Inferior parietal cortex (tissue), 1 donor: ENCODE data around the gene APC.

Experiments
- DNase-seq: peaks from one replicate; pipeline ENCODE4 v3.0.0-alpha.2; 2016; ENCODE audit errors: extremely low spot score

The APC gene

DNA sequence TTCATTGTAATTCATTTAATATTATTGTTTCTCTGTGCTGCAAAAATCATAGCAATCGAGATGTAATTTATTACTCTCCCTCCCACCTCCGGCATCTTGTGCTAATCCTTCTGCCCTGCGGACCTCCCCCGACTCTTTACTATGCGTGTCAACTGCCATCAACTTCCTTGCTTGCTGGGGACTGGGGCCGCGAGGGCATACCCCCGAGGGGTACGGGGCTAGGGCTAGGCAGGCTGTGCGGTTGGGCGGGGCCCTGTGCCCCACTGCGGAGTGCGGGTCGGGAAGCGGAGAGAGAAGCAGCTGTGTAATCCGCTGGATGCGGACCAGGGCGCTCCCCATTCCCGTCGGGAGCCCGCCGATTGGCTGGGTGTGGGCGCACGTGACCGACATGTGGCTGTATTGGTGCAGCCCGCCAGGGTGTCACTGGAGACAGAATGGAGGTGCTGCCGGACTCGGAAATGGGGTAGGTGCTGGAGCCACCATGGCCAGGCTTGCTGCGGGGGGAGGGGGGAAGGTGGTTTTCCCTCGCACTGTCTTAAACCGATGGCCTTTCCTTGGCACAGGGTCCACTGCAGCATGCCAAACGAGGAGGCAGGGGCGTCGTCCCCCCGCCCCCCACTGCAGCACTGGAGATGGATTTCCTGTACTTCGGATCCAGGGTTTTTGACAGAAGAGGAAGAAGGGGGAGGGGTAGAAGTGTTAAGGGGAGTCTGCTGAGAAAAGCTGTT, at the start of gene APC:
Gene APC (plus strand): TSS at position 423 of the 728 bp plus-strand sequence. CDS start 17,006 bp downstream, outside the sequence.
- DNase-seq, result peak; percentile 96

DNA sequence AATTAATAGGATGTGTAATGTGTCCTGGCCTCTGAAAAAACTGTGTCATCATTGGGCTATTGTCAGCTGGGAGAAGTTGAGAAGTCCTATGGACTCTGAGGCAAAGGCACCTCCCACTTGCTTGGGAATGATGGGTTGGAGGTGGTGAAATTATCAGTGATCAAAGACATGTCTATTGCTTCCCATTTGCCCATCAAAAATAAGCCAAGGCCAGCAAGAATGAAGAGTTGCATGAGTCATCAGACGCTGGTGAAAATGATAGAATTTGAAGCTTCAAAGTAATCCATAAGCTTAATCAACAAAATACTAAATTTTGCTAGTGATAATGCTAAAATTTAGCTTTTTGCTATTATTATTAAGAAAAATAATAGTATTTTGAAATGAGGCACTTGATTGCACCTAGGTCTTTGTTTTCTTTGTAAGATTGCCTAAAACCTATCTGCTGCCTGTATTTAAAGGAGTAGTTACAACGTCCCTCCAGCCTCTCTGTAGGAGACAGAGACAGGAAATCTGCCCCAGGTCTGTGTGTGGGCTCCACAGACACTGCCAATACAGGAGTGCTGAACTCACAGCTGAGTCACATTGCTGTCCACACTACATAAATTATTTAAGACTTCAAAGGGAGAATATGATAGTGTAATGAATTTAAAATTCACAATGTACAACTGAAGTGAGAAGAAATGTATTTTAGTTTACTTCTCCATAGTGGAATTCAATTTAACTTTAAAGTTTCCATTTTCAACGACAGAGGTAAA, 48.4 kb upstream of the APC start:
- no peak for DNase-seq

DNA sequence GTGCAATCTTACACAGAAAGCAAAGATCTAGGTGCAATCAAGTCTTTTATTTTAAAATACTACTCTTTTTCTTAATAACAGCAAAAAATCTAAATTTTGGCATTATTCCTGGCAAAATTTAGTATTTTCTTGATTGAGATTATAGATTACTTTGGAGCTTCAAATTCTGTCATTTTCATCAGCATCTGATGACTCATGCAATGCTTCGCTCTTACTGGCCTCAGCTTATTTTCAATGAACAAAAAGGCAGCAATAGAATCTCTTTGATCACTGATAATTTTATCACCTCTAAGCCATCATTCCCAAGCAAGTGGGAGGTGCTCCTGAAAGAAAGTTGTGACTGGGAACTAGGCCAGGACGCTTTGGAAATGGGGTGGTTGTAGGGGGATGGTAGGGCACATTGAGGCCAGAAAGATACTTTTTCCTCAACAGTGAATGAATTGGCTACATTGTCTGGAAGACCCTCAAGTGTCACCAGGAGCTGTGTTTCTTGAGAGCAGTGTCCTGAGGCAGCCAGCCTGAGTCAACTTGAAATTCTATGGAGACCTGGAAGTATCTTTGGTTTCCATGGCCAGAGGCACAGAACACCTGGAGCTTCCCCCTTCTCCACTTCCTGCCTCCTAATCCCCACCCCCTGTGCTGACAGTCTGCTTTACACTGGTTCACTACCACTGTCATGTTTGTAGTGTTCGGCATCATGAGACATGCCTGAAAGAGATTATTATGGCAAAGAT, 46.9 kb upstream of the APC start:
- no peak for DNase-seq

DNA sequence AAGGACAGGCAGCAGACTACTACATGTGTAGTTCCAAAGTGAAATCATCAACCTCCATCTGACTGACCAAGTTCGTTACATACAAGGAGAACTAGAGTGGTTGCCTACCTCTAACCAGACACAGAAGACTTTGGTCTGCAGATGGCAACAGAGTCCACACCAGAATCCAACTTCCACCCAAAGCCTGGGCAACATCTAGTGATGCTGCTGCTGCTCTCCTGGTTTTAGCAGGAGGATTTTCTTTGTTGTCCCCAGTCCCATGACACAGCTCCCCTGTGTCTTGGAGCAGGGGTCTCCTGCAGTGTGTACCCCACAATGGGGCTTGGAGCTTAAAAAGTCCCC, 46.4 kb upstream of the APC start:
- DNase-seq, result no peak

DNA sequence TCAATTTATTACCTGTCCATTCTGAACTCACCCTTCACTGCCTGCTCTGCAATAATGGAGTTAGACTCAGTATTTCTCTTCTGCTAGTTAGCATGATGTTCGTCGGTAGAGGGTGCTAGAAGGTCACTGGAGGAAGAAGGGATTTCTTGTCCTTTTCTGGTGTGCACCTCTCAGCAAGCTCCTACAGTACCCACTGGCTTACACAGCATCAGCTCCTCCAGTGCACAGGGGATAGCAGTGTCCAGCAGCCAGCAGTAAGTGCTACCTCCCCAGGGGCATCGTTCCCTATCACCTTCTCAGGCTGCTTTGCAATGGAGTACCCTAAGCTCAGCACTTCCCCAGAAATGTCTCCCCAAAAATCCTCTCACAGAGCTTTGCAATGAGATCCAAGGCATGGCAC, 45.9 kb upstream of the APC start:
- DNase-seq, result no peak

DNA sequence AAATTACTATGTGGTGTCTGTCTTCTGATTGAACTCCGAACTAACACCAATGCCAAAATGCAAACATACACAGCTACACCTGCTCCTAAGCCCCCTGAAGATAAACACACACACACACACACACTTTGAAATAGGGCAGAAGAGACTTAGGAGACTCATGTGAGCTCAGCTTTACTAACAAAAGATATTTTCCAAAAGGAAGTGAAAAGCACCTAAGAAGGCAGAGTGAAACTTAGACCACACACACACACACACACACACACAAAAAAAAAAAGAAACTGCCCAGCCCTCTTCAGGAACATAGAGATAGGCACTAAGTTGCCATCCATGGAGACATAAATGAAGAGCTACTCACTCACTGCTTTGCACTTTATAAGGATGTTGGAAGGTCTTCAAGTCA, 45.2 kb upstream of the APC start:
- DNase-seq, result no peak

DNA sequence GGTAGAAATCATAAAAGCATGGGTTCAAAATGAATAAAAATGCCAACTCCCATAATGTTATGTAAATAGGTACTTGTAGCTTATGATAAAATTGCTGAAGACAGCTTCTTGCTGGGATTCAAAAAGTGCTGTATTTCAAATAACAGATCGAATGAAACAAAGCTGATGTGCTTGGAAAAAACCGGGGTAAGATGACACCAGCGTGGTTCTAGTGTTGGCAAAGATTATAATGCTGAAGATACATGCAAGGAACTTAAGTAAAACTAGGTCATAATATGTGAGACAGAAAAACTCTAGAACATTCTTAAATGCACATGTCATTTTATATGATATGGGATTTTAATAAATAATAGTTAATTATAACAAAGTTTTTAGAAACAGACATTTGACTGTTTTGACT, 44.4 kb upstream of the APC start:
- DNase-seq, result no peak

DNA sequence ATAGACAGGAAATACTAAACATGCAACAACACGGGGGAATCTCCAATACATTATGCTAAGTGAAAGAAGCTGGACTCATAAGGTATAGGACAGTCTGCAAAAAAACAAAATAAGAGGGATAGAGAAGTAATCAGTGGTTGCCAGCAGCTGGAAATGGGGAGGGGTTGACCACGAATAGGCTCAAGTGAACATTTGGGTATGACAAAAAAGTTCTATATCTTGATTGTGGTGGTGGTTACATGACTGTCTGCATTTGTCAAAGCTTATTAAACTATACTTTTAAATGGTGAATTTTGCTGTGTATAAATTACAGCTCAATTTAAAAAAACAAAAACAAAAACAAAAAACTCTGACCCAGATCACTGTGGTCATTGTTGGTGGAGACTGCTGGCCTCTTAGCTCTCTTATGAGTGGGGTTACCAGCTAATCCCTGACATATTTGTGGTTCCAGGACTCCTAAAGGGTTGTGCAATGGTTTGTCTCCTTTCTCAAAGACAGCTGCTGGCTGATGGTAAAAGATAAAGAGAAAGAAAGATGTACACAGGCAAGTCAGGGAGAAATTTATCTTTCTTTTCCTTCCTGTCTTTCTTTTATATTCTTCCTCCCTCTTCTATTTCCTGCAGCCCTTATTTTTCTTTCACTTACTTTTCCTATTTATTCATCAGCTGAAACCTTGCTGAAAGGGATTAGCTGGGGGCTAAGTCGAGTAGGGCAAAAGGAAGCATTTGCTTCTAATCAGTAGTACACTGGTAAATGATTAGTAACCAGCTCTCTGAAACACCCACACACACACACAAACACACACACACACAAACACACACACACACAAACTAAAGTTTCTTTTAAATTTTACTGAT, 42.6 kb upstream of the APC start:
- DNase-seq, result no peak

DNA sequence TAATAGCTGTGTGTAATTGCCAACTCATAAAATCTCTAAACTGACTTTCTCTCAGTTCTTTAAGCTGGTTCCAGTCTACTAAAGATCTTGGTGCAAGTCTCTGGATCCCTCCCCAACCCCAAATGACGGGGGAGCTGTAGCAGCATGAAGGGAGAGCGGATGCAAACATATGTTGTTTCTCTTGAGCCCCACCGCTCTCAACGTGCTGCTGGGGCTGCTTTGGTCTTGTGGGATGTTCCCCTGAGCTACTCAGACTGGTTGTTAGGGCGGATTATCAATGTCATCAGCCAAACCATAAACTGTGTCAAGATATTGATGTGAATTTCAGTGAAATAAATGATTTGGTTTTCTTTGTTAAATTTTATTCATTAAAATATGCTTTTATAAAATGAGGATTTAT, 40.9 kb upstream of the APC start:
- no peak for DNase-seq

DNA sequence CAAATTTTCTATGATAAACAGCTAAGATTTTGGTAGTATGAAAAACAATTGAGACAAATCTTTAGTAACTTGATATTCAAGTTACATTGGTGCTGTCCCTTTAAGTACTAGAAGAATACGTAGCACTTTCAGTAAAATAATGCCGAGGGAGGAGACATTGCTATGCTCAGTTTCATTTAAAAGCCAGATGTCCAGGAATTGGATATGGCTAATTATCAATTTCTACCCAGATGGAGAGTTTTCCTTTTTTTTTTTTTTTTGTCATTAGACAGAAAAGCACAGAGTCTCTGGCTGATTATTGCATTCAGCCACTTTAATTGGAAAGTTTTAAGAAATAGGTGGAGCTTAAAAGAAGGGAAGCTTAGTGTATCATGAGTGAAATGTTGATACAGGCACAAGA, 40.4 kb upstream of the APC start:
- no peak for DNase-seq

DNA sequence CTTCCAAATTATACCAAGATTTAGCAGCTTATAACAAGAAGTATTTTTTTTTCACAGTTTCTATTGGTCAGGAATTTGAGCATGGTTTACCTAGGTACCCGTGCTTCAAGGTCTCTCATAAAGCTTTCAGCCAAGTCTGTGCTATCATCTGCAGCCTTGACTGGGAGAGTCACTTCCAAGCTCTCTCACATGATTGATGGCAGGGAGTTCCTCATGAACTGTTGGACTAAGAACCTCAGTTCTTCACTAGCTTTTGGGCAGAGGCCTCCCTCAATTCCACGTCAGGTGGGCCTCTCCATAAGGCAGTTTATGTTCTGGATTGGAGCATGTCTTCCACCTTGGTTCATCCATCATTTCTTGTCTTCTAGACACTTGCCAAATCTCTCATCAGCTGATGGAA, 39.9 kb upstream of the APC start:
- DNase-seq, result no peak

DNA sequence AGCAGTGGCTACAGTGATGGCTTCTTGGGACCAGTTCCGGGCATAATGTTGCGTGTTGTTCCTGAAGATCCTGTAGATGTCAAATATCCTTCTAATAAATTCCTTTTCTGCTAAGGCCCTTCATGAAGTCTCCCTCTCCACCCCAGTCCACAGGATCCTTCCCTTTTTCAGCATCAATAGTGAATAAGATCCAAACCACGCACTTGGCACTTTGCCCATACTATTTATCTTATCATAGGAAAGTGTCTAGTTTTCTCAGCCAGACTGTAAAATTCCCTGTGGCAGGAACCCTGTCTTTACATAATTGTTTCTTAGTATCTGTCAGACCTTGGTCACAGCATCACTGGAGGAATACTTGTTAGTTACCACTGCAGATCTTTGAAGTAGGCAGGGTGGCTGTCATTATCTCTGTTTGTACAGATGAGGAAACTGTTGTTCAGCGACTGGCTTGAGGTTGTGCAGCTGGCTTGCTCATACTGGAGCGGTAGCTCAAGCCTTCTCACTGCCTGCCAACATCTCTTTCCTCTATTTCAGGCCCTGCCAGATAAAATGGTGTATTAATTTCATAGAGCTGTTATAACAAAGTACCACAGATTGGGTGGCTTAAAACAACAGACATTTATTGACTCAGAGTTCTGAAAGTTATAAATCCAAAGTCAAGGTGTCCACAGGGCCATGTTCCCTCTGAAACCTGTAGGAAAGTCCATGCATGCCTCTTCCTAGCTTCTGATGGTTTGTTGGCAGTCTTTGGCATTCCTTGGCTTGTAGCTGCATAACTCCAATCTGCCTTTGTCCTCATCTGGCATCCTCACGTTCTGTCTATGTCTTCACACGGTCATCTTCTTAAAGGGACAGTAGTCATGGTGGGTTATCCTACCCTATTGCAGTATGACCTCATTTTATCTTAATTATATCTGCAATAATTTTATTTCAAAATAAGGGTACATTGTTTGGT, 33.5 kb upstream of the APC start:
- DNase-seq, result peak; percentile 38

DNA sequence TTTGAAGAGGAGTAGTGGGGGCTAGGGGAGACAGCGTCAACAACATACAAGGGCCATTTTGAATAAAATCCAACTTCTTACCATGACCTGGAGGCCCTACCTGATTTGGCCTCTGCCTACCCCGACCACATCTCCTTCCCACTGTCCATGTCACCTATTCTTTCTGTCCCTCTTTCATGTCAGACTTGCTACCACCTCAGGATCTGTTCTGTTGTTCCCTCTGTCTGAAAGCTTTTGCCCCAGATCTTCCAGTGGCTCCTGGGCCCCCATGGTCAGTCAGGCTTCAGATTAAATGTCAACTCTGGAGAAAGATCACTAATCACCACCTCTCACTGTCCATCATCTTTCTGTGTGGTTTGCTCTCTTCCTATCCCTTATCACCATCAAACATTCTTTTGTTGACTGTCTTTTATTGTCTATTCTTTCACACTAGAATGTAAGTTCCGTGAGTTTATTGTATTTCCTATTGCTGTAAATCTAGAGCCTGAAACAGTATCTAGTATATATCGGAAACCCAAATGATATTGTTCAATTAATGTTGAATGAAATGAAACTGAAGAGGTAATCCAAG, 31.2 kb upstream of the APC start:
- no peak for DNase-seq

DNA sequence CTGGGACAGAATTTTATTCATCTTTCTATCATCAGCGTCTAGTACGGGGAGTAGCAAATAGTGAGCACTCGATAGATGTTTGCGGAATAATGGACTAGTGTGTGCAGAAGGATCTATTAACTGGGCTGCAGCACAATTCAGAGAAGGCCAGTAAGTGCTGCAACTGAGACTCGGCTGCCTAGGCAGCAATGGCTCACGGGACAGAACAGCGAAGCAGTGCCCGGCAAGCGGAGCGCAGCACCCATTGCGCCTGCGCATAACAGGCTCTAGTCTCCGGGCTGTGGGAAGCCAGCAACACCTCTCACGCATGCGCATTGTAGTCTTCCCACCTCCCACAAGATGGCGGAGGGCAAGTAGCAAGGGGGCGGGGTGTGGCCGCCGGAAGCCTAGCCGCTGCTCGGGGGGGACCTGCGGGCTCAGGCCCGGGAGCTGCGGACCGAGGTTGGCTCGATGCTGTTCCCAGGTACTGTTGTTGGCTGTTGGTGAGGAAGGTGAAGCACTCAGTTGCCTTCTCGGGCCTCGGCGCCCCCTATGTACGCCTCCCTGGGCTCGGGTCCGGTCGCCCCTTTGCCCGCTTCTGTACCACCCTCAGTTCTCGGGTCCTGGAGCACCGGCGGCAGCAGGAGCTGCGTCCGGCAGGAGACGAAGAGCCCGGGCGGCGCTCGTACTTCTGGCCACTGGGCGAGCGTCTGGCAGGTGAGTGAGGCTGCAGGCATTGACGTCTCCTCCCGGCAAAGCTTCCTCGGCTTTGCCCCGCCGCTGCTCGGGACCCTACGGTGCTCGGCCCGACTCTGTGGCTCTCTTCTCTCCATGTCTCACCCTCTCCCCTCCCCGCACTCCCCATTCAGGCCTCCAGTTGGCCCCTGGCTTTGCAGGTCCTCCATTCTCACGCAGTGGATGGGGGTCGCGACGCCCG, 30.2 kb upstream of the APC start:
- DNase-seq, result peak; percentile 100

DNA sequence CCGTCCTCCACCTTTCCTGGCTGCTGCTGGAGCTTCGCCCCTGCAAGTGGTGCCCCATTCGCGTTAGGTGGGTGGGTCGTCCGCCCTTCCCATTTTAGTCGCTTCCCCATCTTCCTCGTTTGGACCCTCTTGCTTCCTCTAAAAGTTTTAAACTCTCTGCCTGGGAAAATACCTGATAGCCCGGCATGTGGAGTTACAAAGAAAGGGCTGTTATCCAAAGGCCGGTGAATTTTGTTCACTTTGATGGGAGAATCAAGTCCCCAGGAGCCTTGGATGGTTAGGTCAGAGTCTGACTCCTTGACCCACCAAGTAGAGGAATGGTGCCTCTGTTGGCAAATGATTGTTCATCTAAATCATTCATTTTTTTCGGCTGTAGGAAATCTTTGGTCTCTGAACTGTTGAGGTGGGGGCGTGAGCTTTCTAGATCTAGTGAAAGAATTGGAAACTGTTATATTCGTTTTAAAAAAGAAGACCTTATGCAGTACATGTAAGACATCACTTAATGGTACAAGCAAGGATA, 29.5 kb upstream of the APC start:
- DNase-seq, result no peak

DNA sequence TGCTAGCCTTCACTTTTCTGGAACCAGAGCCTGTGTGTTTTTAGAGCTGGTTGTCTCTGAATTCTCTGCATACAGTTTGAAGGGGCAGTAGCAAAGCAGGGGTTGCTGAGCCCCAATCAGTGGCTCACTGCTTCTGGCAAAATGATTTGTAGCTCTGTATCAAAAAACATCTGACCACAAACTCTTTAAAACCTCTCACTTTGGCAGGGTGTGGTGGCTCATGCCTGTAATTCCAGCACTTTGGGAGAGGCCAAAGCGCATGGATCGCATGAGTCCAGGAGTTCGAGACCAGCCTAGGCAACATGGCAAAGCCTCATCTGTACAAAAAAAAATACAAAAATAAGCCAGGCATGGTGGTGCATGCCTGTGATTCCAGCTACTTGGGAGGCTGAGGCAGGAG, 28.3 kb upstream of the APC start:
- no peak for DNase-seq

DNA sequence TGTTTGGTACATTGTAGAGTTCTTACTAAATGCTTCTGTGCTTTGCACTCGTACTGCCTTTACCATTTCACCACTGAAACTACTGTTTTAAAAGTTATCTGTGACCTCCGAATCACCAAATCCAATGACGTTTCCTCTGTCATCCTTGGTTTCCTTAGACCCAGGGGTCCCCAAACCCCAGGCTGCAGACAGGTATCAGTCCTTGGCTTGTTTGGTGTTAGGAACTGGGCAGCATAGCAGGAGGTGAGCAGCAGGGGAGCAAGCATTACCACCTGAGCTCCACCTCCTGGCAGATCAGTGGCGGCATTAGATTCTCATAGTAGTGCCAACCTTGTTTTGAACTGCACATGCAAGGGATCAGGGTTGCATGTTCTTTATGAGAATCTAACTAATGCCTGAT, 26.8 kb upstream of the APC start:
- no peak for DNase-seq

DNA sequence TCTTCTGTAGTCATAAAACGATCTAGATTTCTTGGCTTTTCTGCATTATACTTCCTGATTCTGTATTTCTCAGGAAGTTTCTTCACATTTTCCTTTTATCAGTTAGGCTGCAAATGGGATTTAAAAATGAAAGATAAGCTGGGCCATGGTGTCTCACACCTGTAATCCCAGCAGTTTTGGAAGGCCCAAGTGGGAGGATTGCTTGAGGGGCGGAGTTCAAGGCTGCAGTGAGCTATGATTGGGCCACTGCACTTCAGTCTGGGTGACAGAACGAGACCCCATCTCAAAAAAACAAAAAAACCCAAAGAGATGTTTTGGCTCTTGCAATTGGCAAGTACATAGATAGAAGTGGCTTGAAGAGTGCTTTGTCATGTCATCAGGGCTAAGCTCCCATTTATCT, 26.2 kb upstream of the APC start:
- DNase-seq, result no peak

DNA sequence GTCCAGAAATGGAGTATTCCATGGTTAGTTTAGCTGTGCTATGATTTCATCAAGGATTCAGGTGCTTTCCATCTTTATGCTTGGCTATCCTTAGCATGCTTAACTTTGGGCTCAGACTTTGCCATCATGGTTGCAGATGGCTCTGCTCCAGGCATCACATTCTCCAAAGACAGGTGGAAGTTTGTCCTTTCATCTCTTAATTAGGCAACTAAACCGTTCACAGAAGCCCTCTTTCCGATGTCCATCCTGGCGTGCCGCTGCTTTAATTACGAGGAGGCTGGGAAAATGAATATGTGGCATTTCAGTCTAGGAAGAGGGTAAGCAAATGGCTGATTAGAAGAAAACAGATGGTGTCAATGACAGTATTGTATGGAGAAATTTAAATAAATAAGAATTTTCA, 24.5 kb upstream of the APC start:
- DNase-seq, result no peak
